BJ (cell line): ENCODE data around the gene FAM114A1. TPM values are rescaled to one million over a fixed set of nuclear protein-coding genes. Genes with fewer than 3 reads are reported as not detected.

Experiments
- CTCF ChIA-PET: fragments of 350-600 bp; formaldehyde crosslinking; extraction: SDS; loops from one replicate; lab custom pipeline; 2021; ENCODE audit warnings: antibody characterized with exemption, inconsistent platforms; lab: Yijun Ruan, JAX
- POLR2A ChIA-PET: fragments of 300-600 bp; sonication (Branson Sonifier 250); formaldehyde crosslinking; extraction: SDS; loops from one replicate; lab custom pipeline; 2021; ENCODE audit warnings: antibody characterized with exemption; lab: Charles Lee
- DNase-seq: peaks from one replicate; pipeline ENCODE4 v3.0.0-alpha.2; 2011; ENCODE audit warnings: low read depth
- H3K27me3 ChIP-seq: 2 replicates; pipeline ENCODE4 v1.6.0; 2011; ENCODE audit warnings: low read length; ENCODE audit not compliant: control insufficient read depth, insufficient read depth
- H3K36me3 ChIP-seq: 2 replicates; pipeline ENCODE4 v1.5.1; 2011; ENCODE audit warnings: low read length; ENCODE audit not compliant: control insufficient read depth, insufficient read depth
- H3K4me3 ChIP-seq: 2 replicates; pipeline ENCODE4 v1.5.1; 2011; ENCODE audit warnings: low read depth, mild to moderate bottlenecking, control low read depth, low read length
- CTCF ChIP-seq: IDR thresholded peaks from 2 replicates; pipeline ENCODE4 v1.5.1; 2011; ENCODE audit warnings: low read depth, mild to moderate bottlenecking, control low read depth, inconsistent platforms, low read length, moderate library complexity; ENCODE audit not compliant: insufficient read depth
- polyA plus RNA-seq: library from polyadenylated mRNA; depleted of rRNA; stranded (reverse); fragments of >200 nt; gene quantifications from 2 replicates; pipeline ENCODE4 v1.2.3, GENCODE V29; 2011

FAM114A1 gene
- polyA plus RNA-seq, 1 experiment = 184 TPM

DNA sequence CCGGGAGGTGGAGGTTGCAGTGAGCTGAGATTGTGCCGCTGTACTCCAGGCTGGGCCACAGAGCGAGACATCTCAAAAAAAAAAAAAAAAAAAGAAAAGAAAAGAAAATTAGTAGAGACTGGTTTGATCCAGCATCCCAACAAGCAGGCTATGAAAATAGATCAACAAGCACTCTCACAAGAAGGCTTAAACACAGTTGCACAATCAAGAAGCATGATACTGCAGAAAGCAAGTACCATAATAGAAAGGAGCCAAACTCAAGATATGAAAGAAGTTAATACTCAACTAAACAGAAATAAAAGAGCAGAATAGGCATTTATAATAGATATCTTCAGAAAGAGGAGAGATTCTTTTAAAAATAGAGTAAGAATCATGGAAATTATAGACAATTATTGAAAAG lies 21.6 kb upstream of the FAM114A1 start:
- Histone ChIP-seq H3K36me3 (no peaks in the 10 kb centered on the region), H3K4me3 (no peak overlapping the region), H3K27me3 (0 out of 2 replicates have a peak, but pooled peaks cover 1% of the 10 kb centered on the region)
- no peak for TF ChIP-seq CTCF
- POLR2A ChIA-PET = no interaction called here
- DNase-seq = no peak
- CTCF ChIA-PET = no interaction called here

- H3K4me3 ChIP-seq = no peak overlapping the region
- no peaks in the 10 kb centered on the region for H3K36me3 ChIP-seq
- H3K27me3 ChIP-seq = no peaks in the 10 kb centered on the region
- ChIA-PET CTCF (interaction anchor here (1.0 to 1.8 kb wide), 6 partner anchors 12 to 676 kb away, joined by 3 to 6 read pairs (median 4); no protein-coding TSS in a partner anchor), POLR2A (no interaction called here)
- TF ChIP-seq CTCF = no peak
- no peak for DNase-seq
Measured at GRCh38 chr4:38855466-38855865, 12.1 kb upstream of the FAM114A1 start.

GRCh38 chr4:38856046-38856445 lies 11.6 kb upstream of the FAM114A1 start:
- ChIA-PET POLR2A (no interaction called here), CTCF (interaction anchor here (1.0 to 1.8 kb wide), 6 partner anchors 13 to 677 kb away, joined by 3 to 6 read pairs (median 4); no protein-coding TSS in a partner anchor)
- no peak for TF ChIP-seq CTCF
- Histone ChIP-seq H3K36me3 (no peaks in the 10 kb centered on the region), H3K4me3 (no peak overlapping the region), H3K27me3 (no peaks in the 10 kb centered on the region)
- no peak for DNase-seq

DNA sequence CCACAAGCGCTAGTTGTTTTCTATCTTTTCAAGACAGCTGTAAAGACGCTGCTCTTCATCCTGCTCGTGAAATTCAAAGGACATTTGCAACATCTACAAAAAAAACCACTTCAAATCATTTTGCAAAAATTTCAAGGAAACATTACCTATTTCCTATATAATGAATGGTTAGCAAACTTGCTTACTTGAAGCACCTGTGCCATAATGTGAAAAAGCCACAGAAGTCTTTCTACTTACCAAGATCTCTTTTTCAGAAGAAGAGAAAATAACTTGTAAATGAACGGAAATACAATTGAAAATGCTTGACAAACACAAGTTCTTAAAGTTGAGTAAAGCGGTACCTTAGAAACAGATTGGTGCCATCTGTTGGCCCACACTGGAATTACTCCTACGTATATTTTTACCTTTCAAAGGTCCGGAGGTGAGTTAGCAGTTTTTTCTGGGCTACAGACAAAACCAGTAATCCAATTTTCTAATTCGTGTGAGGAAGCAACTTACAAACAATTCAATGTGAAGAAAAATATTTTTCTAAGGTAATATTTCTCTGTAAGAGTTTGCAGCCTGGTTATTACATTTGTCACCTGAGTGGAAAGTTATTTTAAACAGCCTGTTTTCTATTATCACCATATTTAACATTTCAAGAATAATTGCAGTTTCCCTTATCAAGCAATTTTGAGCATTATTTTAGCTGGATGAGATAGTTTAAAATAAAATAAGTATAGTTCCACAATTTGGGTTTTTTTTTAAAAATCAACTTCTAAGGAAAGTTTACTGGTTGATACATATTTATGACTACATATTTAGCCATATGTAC lies 10.9 kb upstream of the FAM114A1 start, which contains the start of gene TLR6:
Gene TLR6, minus strand, starts transcription at position 294 of the 814 bp plus-strand sequence. CDS start 27,344 bp downstream, outside the sequence.
- no peak for DNase-seq
- peak; percentile 70 for TF ChIP-seq CTCF
- H3K4me3 ChIP-seq = peak within 1 kb of the TSS; percentile 12; the same call in 1 of the 2 replicates
- POLR2A ChIA-PET = no interaction called here
- CTCF ChIA-PET = interaction anchor here (0.6 to 1.8 kb wide), 8 partner anchors 13 to 471 kb away, joined by 3 to 6 read pairs (median 4); no protein-coding TSS in a partner anchor
- H3K36me3 ChIP-seq = no peaks in the 10 kb centered on the region
- H3K27me3 ChIP-seq = no peaks in the 10 kb centered on the region

DNA sequence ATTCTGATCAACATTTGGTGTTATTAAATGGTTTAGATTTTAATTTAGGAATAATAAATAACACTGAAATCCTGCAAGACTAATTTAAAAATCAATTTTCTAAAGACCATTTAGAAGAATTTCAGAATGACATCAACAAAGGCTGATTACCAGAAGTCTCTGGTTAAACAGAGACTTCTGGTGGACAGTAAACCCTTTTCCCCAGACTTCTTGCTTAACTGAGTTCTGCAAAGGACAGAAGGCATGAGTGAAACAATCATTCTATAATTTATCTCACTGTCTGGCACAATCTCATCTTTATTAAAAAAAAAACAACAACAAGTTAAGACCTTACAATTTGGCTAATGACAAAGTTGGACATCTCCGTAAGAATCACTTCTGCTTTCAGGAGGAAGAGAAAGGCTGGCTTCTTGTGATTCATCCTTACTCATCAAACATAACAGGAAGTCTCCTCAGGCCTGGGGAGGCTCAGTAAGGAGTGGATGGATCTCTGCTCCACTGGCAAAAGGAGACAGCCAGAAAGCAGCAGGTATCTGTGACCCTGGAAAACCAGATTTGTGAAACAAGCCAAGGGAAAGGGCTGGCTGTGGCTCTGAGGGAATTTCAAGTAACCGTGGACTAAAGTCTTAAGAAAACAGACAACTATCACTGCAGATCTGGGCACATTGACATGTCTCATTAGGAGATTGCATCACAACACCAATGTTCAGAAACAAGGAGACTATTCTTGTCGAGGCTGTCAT lies 10.1 kb upstream of the FAM114A1 start:
- Histone ChIP-seq H3K36me3 (no peaks in the 10 kb centered on the region), H3K4me3 (peak overlapping the region; percentile 12; the same call in 1 of the 2 replicates), H3K27me3 (no peaks in the 10 kb centered on the region)
- peak; percentile 49 for DNase-seq
- ChIA-PET CTCF (interaction anchor here (1.0 kb wide), 1 partner anchor 331 kb away, joined by 5 read pairs; no protein-coding TSS in a partner anchor), POLR2A (no interaction called here)
- TF ChIP-seq CTCF = no peak
